ENCODE results near the gene COL5A2.

COL5A2 gene

DNA sequence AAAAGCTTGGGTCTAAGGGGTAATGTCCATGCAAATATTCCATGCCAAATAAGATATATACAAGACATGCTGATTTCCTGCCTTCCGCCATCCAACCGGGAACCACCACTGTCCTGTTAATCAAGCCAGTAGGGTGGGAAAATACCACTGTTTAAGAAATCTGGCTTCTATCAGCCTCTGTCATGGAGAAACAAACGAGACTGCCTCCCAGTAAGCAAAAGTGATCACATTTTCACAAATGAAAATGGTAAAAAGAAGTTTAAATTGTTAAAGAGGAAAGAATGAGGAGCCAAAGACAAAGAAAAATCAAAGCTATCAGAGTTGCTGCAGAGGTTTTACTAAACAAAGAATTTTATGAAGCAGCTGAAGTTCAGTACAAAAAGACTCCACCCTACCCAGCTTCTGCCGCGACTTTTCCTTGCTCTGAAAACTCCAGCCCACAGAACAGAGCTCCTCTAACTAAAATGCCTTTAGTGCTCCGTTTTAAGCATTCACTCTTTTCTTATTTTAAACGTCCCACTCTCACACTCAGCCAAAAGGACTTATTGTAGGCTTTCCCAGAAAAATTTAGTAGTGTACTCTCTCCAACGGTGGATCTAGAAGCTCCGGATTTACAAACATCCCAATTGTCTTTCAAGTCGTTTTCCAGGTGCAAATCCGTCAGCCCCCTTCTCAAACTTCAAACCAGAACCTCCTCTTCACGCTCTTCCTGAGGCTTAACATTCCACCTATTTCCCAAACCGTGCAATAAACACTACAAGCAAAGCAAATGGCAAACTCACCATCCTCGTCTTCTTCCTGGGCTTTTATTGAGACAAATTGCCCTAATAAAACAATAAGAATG is 613 bp downstream of the COL5A2 start:
- in situ Hi-C loops (cut with MboI; ENCODE audit: low sequenced_read_pairs) = no loop called here

DNA sequence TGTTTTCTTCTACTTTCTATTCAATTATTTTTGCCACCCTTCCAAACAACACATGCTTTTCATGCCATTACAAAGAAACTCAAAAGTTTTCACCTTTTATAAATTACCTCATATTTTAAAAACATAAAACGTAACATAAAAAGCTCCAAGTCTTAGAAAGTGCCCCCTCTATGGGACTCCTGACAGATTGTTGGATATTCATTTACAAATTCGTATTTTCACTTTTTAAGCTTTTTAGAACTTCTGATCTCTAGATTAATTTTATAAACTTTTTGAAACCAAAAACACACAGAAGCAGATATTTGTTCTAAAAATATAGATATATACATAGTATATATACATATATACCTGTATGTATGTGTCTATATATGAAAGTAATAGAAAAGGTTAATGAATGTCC is 1.5 kb downstream of the COL5A2 start:
- in situ Hi-C loops (cut with MboI; ENCODE audit: low sequenced_read_pairs) = no loop called here

DNA sequence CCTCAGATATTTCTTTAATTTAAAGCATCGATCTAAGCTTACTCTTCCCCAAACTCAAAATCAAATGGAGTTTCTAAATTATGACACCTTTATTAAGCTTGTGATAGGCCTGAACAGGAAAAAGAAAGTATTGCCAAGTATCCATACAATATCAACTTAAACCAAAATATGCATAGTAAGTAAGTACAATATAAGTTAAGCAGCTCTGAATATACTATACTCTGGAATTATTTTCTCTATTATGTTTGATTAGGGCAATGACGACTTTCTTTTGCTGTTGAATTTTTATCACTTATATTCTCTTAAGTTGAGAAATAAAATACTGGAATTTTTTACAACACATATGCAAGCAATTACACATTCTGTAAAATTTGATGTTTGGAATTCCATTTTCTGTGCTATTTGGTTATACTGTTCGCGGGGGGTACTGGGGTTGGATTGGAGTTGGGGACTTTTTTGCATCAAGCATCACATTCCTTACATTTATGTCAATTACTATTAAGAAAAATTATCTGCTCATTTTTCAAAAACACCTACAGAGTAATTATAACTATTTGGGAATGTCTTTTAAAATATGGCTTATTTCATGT is 2.2 kb downstream of the COL5A2 start:
- in situ Hi-C loops (cut with MboI; ENCODE audit: low sequenced_read_pairs) = no loop called here

DNA sequence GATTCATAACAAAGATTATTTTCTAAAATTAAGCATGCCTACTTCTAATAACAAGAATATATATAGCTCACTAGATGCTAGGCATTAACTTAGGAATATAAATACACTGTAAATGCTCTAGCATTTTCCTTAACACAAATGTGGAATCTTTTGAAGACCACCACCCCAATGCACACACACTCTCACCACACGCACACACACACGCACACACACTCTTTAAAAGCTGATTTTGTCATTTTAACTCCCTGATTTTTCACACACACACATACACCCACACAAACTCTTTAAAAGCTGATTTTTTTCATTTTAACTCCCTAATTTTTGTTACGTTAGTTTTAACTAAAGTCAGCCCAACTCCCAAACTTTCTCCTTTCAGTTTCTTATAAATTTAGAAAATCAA is 3.0 kb downstream of the COL5A2 start:
- in situ Hi-C loops (cut with MboI; ENCODE audit: low sequenced_read_pairs) = no loop called here

DNA sequence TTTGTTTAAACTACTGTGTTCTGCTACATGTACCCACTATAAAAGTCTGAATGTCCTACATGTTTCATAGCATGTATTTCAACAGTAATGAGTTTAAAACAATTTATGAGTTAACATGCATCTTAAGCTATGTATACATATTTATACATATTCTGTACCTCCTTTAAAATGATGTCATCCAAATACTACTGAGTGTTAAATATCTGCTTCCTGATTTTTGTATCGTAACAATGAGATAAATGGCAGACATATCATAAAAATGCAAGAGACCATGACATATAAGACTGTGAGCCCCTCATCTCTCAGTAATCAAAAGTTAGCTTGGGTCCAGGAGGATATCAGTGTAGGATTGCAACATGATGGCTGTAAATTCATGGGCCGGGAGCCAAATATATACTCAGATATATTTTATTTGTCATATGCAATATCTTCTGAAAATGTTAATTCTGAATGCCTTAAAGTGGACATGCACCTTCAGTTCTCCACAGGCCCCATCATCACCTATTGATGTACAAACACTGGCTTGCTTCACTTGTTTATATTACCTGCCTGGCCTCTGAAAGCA is 3.6 kb downstream of the COL5A2 start:
- in situ Hi-C loops (cut with MboI; ENCODE audit: low sequenced_read_pairs) = no loop called here

DNA sequence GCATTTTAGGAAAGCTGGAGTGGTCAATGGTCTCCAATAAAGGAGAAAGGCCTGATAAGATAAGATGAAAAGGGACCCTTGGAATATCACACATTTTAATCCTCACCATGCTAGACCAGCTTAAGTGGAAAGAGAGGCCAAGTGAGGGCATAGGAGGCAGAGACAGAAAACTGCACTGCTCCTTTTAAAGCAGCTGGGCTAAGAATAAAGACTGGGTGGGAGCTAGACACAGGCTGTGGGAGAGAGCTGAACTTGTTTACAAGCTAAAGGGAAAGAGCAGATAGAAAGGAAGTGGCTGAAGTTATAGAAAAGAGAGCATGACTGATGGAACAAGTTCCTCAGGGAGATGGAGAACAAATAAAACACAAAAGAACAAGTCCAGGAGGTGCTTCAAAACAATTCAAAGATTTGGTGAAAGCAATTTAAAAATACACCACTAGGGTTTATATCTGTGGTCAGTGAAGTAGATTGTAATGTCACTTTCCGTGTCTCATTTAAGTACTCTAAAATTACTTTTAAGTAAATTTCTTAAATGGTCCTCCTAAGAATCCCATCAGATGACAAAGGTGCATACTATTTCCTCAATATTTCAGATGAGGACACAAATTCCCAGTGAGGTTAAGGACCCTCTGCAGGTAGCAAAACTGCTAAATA is 7.5 kb downstream of the COL5A2 start:
- in situ Hi-C loops (cut with MboI; ENCODE audit: low sequenced_read_pairs) = no loop called here

DNA sequence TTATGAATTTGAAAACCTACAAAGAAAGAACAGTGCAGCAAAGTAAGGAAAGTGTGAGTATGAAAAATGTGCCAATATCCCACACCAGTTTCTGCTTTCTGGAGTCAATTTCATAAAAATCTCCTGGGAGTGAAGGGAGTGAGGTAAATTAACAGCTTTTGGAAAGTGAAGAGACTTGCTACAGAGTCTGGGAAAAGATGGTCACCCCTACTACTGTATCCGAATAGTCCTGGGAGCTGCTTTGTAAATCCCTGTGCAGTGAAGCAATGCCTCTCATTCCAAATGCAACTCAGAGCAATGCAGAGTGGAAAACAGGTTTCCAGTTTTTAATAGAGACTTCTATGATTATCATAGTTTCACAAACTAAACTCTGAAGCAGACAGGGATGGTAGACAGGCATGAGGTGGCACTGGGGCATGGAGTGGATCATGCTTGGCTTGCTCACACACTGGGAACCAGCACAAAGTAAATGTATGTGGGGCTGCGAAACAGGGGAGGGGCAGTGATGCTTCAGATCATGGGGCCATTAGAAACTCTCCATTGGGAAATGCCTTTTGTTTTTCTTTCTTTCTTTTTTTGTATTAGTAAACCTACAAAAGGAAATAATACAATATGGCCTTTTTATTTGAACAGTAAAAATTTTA is 10.6 kb downstream of the COL5A2 start:
- in situ Hi-C loops (cut with MboI; ENCODE audit: low sequenced_read_pairs) = no loop called here

DNA sequence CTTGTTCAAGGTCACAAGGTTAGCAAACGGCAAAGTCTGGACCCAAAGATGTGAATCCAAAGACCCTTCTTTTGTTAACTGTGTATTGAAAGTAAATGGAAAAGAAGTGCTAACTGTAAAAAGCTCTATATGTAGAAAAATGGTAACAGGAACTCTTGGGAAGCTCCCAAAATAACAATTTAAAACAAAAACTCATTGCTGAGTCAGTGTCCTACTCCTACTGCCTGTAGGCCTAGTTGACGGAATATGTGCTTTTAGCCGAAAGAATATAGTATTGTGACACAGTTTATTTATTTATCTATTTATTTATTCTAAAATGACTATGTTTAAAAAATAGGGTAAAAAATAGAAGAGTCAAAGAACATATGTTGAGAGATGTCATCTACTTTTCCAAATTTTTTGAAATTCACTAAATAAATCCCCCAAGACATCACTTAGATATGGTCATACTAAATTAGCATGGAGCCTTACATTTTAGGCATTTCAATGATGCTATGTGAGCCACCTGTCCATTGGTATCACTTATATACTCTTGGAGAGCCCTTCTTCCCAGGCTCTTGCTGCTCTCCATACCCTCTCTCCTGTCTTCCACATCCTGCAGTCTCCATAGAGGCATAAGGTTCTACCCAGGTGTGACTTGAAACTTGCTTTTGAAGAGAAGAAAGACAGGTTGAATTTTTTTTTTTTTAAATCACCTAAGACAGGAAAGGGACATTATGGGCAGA is 13.7 kb downstream of the COL5A2 start:
- in situ Hi-C loops (cut with MboI; ENCODE audit: low sequenced_read_pairs) = no loop called here

DNA sequence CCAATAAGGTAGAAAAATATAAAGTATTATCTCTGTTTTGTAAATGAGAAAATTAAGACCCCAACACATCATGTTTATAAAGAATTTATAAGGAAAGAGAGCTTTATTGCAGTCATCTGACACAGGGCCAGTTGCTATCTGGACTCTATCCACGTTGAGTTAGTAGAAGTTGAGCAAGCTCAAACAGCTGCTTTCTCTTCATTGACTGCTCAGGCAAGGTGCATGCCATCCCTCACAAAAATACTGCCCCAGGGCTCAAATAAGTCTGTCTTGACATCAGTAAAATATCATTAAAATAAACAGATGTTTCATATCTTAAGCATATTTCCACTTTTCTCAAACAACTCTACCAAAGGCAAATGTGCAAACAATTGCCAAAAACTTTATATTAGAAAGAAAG is 14.8 kb downstream of the COL5A2 start:
- in situ Hi-C loops (cut with MboI; ENCODE audit: low sequenced_read_pairs) = no loop called here

DNA sequence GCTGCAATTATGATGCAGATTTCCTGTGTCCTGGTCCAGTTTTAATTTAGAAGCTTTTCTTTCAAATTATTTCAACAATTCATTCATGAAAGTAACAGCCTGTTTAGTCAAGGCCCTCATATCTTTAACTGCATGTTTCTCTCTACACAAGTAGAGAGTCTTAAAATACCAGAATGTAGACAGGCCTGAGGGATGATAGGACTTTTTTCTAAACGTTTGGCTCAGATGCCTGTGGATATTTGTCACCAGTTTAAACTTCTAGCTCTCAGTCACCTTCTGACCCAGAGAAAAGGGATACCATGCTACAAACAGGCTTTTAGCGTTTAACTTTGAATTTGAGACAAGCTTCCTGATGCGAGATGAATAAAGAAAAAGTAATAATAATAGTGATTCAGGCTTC is 15.7 kb downstream of the COL5A2 start:
- in situ Hi-C loops (cut with MboI; ENCODE audit: low sequenced_read_pairs) = no loop called here

DNA sequence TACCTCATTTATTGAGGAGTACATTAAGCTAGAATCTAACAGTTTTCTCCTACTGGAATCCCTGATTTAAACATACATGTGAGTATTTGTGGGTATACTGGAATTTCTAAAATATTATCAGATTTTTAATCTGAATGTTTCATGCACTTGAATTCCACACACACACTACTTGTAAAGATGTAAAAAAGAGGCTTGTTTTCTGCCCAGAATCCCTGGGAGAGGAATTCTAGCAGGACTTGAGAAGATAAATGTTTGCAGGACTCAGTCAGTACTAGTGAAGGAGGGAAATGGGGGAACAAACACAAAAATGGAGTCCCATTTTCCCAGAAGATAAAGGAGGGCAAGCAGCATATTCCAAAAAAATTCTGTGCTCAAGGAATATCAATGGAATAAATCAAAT is 17.0 kb downstream of the COL5A2 start:
- in situ Hi-C loops (cut with MboI; ENCODE audit: low sequenced_read_pairs) = no loop called here

DNA sequence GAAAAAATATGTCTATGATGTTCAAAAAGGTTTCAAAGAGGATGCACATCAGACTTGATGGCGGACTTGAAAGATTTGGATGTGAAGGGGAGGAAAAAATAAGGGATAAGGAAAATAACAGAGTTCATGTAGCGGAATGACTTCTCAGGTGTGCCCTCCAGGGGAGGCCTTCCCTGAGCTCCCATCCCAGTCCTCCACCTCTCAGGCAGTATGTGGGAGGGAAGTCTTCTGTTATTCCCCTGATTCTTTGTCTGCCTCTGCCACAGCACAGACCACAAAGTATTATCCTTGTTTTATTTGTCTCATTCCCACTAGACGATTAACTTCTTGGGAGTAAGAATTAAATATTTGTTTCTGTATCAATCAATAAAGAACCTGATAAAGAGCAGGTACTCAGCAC is 17.7 kb downstream of the COL5A2 start:
- in situ Hi-C loops (cut with MboI; ENCODE audit: low sequenced_read_pairs) = no loop called here

DNA sequence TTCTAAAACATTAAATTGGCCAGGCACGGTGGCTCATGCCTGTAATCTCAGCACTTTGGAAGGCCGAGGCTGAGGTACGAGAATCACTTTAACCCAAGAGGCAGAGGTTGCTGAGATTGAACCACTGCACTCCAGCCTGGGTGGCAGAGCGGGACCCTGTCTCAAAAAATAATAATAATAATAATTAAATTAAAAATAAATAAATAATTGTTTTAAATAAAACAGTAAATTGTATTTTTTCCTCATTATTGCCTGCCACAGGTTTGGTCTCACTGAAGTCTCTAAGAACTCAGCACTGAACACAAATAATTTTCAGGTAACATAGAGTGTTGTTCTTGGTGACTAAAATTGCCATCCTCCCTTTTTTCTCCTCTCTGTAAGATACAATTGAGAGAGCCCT is 19.8 kb downstream of the COL5A2 start:
- in situ Hi-C loops (cut with MboI; ENCODE audit: low sequenced_read_pairs) = no loop called here

DNA sequence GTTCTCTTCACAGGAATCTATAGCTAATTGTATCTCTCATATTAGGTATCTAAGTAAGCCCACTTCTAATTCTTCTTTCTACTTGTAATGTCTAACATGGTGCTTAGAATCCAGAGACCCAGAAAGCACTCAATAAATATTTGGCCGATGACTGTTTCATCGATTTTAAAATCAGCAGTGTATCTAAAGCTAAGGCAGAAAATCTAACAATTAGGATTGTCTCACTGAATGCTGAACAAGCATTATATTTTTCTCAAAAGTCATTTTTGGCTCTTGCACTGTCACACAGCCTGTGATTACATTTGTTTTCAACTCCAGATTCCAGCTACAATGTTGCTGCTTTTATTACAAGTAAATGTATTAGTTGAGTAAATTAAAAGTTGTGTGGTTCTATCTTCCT is 20.3 kb downstream of the COL5A2 start:
- in situ Hi-C loops (cut with MboI; ENCODE audit: low sequenced_read_pairs) = no loop called here

DNA sequence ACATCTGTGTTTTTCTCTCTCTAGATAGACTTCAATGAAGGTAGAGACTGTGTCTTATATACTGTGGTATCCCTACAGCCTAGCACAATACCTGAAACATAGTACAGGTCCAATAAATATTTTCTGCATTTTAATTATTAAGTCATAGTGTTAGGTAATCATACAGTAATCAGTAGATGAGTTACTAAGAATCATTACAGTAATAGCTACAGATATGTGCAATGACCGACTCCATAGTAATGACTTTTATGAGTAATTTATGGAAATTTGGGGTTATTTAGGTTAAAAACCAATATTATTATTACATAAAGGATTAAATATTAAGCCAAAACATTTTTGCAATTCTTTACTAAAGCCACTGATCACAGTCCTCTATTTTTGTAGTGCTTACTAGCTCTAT is 21.6 kb downstream of the COL5A2 start:
- in situ Hi-C loops (cut with MboI; ENCODE audit: low sequenced_read_pairs) = no loop called here

DNA sequence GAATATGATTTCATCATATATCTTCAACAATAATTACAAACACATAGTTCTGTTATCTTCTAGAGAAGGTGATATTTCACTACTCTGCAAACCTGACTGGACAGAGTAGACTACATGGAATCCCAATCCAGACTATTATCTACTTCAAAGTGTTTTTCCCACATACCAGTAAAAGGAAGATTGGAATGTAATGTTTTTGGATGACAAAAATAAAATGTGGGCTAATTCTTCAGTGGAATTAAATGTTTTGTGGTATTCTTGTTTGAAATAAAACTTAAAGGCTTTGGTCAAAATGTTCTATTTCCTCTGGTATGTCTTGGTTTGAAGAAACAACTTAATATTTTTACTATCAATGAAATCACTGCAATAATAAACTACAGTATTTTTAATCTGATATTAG is 22.1 kb downstream of the COL5A2 start:
- in situ Hi-C loops (cut with MboI; ENCODE audit: low sequenced_read_pairs) = no loop called here

DNA sequence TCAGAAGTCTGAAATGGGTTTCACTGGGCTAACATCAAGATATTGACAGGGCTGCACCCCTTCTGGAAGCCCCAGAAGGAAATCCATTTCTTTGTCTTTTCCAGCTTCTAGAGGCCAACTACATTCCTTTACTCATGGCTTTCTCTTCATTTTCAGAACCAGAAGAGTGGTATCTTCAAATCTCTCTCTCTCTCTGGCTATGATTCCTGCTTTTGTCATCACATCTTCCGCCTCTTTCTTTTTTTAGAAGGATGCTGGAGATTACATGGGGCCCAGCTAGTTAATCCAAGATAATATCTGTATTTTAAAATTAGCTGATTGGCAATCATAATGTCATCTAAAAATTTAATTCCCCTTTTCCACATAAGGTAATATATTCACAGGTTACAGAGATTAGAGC is 23.8 kb downstream of the COL5A2 start:
- in situ Hi-C loops (cut with MboI; ENCODE audit: low sequenced_read_pairs) = no loop called here

DNA sequence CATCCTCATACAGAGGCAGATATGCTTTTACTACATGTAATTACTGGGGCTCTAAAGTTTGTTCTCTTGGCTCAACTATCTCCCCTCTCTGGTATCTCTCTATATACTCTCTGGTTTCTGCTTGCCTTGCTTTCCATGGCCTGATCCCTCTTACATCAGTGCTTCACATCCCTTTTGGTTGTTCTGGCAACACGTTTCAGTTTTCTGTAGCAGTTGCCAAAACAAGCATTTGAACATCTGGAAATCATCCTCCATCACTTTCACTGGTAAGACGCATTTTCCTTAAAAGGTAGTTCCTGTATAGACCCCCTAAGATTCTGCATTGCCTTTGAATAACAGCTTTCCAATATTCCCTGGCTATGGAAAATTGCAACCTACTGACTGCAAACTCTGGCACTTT is 25.9 kb downstream of the COL5A2 start:
- in situ Hi-C loops (cut with MboI; ENCODE audit: low sequenced_read_pairs) = no loop called here

DNA sequence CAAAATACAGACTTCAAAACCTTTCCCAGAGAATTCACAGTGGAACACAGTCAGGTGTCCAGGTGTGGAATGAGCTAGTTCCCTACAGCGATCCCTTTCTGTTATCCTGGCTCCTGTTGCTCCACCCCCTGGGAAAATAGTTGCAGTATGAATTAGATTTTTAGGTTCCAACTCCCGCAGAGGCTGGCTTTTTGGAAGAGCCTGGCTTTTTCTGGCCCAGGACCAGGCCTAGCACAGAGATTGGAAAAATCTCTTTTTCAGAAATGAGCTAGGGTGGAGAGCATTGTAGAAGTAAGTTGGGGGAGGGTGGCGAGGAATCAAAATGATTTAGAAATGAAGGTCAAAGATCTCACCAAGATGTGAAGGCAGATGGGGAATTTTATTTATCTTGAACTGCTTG is 27.1 kb downstream of the COL5A2 start:
- in situ Hi-C loops (cut with MboI; ENCODE audit: low sequenced_read_pairs) = no loop called here

DNA sequence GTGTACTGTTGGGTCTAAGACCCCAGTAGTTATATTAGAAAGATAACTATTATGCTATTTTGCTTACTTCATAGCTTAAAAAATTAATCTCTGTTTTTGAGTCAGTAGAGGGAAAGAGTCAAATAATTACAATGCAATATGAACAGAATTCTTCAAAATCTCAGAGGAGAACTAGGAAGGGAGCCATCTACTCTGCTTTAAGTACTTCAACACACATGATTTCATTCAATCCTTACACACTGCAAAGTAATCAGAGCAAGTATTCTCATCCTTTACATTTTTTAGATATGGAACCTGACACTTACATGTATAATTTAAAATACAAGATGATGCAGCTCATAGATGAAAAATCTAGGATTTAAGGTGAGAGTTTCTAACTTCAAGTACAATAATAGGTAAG is 27.7 kb downstream of the COL5A2 start:
- in situ Hi-C loops (cut with MboI; ENCODE audit: low sequenced_read_pairs) = no loop called here

DNA sequence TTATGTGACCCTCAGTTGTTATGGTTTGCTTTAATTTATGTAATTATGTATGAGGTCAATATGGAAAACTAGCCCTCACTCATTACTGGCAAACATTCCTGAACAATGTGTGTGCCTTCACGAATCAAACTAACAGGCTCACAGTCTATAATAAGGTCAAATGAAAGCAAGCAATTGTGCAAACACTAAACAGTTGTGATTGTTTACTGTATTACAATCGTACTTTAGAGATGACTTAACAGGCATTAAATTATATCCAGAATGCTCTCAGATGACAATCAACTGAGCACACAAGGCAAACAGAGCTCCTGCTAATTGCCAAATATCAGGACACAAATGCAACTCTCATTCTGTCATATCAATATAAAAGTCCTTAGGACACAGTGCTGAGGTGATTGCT is 29.5 kb downstream of the COL5A2 start:
- in situ Hi-C loops (cut with MboI; ENCODE audit: low sequenced_read_pairs) = no loop called here

Measured in HL-60/S4 (cell line).